Muscle of arm (tissue), 12 donors: ENCODE results near the gene BRCC3. TPM values are rescaled to one million over a fixed set of nuclear protein-coding genes. Genes with fewer than 3 reads are reported as not detected.

ENCODE experiments used
- DNase-seq: peaks from one replicate; pipeline ENCODE4 v3.0.0-alpha.2; 2013
- polyA plus RNA-seq, 12 donors: library from polyadenylated mRNA; unstranded; fragments of 120-200 nt; gene quantifications; one replicate each; pipeline ENCODE4 v1.2.1, GENCODE V29; 2013; ENCODE audit not compliant: insufficient read length in 12 of 12

The BRCC3 gene
- polyA plus RNA-seq, 12 donors: 15.4 to 19.8 (median 17.3) TPM; not detected in 1

DNA sequence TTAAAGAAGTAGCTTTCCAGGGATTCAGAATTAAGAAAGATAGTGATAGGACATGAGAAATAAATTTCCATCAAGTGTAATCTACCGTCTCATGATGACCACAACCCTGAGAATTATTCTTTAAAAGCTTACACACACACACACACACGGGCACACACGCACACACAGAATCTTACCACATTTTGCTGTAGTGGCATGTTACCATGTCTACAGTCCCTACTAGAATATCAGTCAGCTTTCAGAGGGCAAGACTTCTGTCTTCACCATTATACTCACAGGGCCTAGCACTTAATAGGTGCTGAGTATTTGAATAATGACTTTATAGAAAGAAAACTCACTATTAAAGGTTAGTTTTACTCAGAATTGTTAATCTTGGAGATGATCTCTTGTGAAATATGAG lies 15.8 kb upstream of the BRCC3 start:
- DNase-seq: no peak

DNA sequence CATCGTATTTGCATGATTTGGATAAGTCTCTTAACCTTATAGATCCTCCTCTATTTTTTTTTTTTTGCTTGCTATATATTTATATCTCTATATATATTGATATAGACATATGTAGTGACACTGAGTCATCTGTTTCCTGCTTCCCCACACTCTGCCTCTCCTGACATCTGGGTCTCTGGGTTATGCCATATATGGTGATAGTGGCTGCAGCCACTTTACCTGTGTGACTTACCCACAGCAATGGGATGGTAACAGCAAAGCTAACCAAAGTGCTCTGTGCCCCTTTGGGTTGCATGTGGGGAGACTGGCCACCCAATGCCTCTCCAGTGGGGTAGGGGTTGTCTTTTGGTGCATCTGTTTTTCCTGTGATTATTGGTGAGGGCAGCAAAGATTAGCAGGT lies 14.8 kb upstream of the BRCC3 start:
- DNase-seq: no peak

DNA sequence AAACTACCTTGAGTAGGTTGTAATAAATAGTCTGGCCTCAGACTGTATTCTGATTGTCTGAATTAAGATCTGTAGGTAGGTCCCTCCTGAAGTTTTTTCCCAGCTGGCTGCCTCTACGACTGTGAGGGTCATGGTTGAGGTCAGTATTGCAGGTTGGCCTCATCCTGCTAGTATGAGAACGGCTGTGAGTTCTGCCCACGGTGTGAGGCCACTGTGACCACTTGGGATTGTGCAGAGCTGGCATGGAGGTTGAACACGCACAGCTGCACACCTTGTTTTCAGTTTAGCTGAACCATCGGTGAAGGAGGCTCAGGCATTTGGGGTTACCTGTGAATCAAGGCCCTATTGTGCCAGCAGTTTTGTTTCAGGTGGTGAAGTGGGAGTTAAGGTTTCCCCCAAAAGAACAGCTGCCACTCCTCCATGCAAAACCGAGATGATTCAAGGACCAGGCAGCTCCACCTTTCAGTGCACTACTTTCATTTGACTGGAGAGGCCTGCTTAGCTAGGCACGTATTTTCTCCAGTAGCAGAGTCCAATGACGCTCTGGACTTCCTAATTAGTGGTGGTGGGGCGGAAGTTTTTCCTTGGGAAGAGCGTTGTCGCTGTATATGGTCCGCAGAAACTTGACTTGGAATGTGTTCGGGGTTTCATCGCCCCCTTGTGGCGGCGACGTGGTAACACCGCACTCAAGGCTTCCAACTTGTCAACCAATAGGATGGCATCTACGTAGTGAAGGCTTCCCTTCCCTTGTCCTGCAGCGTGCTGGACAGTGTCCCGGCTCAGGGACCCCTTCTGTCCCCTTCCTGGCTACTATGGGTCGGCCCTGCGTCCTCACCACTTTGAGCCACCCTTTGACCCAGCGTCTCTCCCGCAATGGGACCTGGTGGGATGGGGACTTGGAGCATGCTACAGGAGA lies 14.2 kb upstream of the BRCC3 start:
- peak; percentile 70 for DNase-seq

GRCh38 chrX:155061760-155062159 lies 9.5 kb upstream of the BRCC3 start:
- no peak for DNase-seq

DNA sequence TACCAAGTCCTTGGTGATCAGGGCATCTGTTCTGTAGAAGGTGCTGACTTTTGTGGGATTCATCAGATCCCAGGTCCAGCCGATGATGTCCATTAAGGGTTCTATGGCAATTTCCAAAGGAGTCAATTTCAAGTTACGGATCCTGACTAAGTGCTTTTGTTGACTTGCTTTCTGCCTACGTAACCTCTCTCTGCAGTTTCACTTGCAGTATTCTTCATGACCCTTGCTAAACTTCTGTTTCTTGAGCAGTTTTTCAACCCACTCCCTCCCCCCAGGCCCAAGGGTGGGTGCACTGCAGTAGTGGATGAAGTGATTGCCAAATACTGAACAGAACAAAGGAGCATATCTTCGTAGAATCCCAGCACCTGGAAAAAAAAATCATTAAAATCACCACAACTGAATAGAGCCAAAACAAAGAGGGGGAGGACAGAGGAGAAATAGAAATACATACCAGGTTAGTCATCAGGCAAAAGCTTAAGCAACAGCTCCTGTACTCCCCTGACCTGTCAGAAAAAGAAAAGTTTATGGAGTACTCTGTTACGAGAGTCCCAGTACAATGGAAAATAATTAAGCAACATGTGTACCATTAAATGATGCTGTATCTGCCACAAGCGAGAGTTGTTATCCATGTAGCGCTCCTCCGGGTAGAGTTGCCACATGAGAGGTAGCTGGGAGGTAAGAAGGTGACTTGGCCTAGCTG lies 6.1 kb upstream of the BRCC3 start:
- no peak for DNase-seq

GRCh38 chrX:155068165-155068564 lies 3.1 kb upstream of the BRCC3 start:
- DNase-seq: no peak

GRCh38 chrX:155069414-155069813 lies 1.9 kb upstream of the BRCC3 start:
- no peak for DNase-seq

- DNase-seq: no peak
Measured at GRCh38 chrX:155070038-155070437, 1.3 kb upstream of the BRCC3 start.

- peak; percentile 24 for DNase-seq
Measured at GRCh38 chrX:155070663-155070974, 689 bp upstream of the BRCC3 start.

DNA sequence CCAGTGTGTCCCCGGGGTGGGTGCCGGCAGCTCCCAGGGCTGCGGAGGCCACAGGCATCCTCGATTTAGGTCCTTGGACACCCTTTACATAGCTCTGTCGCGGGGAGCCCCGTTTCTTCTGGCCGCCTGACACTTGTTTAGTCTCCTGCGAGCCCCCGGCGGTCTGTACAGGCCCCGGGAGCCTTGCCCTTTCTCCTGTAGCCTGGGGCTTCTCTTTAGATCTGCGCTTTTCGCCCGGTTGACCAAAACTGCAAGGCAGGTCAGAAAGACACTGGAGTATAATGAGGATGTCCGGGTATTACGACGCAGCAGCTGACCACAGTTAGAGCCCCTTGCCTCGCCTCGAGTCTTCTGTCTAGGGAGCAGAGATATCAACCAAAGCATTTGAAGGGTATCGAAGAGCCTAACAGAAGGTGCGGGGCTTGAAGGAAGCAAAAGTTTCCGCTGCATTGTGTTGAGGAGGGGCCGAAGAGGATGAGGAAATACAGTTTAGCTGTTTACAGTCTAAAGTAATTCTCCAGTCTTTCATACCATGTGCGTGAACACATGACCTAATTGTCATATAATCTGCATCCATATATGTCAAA lies 479 bp downstream of the BRCC3 start:
- peak; percentile 19 for DNase-seq

- peak; percentile 20 for DNase-seq
Measured at GRCh38 chrX:155086202-155086840, 15.0 kb downstream of the BRCC3 start.

- no peak for DNase-seq
Measured at GRCh38 chrX:155086961-155087735, 15.8 kb downstream of the BRCC3 start.

DNA sequence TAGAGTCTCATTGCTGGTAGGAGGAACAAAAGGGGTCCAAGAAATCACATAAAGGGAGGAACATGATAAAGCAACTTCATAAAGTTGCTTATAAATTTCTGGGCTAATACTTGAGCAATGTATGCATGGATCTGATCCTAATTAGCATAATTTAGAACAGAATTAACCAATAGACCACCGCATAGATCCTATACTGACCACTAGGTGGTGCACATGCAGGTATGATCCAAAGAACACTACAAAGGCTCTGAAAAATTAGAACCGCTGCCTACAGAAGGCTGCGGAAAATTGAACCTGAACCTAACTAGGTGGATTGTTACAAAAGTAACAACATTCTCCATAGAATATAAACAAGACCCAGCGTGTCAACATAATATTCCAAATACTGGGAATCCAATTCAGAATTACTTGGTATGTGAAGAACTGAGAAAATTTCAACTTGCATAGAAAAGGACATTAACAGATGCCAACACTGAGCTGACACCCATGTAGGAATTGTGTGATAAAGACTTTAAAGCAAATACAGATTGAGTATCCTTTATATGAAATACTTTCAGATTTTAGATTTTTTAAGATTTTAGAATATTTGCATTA lies 23.3 kb downstream of the BRCC3 start:
- DNase-seq: no peak

- DNase-seq: no peak
Measured at GRCh38 chrX:155105919-155106318, 34.6 kb downstream of the BRCC3 start.

GRCh38 chrX:155108427-155108826 lies 37.1 kb downstream of the BRCC3 start:
- no peak for DNase-seq

GRCh38 chrX:155112171-155112570 lies 40.9 kb downstream of the BRCC3 start:
- DNase-seq: no peak

- no peak for DNase-seq
Measured at GRCh38 chrX:155113097-155113496, 41.8 kb downstream of the BRCC3 start.

GRCh38 chrX:155115174-155115819 lies 44.0 kb downstream of the BRCC3 start:
- DNase-seq: no peak

DNA sequence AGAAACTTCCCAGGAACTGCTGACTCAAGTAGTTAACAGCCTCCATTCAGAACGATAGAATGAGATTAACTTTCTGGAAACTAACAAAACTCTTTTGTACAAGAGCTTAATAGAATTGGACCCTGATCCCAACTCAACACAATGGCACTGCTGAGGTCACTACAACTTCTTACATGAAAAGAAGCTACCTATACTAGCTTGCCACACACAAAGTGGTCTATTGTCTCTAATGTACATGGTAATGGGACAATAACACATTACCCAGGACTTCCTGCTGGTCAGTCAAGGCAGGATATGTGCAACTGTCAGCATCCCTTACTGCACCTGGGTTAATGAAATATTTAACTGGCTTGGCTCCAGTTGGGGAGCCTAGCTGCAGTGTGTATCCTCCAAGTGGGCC lies 56.2 kb downstream of the BRCC3 start:
- DNase-seq: no peak

GRCh38 chrX:155127940-155128339 lies 56.6 kb downstream of the BRCC3 start:
- DNase-seq: no peak

GRCh38 chrX:155132110-155132509 lies 60.8 kb downstream of the BRCC3 start:
- no peak for DNase-seq
